ENCODE measurements around the gene BARX1.
"Not testable (repeated sequence)": the region's sequence is repeated elsewhere in the genome, so short reads cannot be mapped to it uniquely, and the experiment has no call there.

BARX1 gene

DNA sequence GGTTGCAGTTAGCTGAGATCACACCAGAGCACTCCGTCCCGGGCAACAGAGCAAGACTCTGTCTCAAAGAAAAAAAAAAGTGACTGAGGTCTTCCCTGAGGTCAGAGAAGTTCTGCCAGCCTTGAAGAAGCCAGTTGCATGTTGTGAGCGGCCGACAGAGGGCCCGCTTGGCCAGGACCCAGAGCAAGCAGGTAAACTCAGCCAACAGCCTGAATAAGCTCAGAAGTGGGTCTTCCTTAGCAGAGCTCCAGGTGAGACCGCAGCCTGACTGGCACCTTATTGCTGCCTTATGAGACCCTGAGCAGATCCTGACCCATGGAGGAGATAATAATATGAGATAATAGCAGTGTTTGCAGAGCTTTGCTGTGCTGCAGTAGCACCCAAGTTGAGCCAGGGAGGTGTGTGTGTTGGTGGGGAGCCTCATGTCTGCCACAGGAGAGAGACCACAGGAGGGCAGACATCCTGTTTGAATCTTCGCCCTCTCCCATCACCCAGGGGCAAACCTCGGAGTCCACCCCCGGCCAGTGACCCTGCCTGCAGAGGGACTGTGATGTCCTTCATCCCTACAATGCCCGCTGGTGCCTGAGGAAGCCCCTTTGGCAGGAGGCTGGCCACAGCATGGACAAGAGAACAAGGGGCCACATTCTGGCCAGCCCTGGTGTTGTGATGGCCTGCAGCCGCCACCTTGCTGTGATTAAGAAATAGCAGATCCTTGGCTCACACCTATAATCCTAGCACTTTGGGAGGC, 10.8 kb upstream of the BARX1 start:
- DNase-seq, result no peak

DNA sequence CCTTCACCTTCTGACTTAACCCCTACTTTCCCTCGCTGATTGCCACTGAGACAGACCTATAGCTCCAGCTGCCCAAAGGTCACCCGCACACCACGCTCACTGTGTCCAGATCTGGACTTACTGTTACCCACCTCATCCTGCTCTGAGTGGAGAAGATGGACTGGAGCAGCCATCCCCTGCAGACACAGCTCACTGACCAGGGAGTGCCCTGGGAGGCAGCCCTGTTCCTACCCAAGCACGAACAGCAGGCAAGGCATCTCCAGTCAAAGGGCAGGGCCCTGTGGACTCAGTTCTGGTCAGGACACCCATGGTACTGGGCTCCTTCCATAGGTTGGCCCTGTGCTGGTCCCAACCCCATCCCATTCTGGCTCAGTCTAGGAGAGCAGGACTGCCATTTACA, 9.5 kb upstream of the BARX1 start:
- no peak for DNase-seq

DNA sequence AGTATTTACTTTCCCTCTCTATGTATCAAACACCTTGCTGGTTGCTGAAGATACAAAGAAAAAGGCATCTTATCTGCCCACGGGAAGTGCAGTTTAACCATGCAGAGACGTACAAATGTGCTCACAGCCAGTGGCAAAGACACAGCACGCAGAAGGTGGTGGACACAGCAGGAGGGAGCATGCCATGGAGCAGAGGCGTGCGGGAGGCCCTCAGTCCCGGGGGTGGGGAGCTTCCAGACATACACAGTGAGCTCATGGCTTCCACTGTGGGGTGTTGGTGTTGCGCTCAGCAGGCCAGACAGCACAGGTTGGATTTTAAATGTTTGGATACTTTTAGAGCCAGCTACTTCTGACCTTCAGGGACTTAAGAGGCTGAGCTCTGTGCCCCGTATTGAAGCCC, 8.8 kb upstream of the BARX1 start:
- DNase-seq, result no peak

DNA sequence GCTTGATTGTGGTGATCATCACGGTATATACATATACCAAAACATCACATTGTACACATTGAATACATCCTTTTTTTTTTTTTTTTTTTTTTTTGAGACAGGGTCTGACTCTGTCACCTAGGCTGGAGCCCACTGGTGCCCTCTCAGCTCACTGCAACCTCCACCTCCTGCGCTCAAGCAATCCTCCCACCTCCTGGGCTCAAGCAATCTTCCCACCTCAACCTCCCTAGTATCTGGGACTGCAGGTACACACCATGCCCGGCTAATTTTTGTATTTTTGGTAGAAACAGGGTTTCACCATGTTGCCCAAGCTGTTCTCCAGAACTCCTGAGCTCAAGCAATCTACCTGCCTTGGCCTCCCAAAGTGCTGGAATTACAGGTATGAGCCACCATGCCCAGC, 8.3 kb upstream of the BARX1 start:
- DNase-seq, result not testable (repeated sequence)

DNA sequence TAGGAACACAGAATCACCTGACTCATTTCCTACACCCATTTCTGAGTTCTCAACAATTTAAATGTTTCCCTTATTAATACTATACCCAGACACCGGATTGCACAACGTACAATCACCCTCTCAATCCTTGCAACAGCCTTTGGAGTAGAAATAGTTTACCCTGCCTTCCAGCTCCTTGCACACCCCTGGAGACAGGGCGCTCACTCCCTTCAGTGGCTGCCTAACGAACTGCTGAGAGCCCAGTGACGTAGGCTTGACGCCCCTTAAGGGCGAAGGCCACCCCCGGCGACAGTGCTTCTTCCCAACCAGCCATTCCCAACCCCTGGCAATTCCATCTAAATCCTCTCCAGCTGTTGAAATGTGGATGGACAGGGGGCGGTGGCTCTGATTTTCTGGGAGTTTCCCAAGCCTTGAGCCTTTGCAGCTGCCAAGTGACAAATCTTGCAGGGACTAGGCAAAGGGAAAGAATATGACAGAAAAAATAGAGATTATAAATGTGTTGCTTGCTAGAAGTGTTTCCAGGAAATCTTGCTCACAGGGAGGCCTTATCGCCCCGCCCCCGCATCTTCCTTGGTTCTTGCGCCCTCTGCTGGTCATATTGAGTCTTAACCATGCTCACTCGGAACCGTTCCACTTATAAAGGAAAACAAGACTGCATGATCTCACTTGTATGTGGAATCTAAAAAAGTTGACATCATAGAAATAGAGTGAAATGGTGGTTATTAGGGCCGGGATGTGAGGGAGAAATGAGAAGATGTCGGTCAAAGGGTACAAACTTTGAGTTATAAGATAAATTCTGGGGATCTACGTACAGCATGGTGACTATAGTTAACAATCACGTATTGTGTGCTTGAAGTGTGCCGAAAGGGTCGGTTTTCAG, 7.6 kb upstream of the BARX1 start:
- DNase-seq, result peak; percentile 81

DNA sequence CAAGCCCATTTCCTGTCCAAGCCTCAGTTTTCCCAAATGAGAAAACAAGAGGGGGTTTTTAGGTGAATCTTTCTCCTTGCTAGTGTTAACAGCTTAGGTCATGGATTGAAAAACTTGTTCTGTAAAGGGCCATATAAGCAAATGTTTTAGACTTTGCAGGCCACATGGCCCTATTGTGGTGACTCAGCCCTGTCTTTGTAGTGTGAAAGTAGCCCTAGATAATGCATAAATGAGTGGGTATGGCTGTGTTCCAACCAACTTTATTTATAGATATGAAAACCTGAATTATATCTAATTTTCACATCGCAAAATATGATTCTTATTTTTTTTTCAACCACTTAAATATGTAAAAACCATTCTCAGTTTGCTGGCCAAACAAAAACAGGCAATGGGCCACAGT, 6.9 kb upstream of the BARX1 start:
- no peak for DNase-seq

DNA sequence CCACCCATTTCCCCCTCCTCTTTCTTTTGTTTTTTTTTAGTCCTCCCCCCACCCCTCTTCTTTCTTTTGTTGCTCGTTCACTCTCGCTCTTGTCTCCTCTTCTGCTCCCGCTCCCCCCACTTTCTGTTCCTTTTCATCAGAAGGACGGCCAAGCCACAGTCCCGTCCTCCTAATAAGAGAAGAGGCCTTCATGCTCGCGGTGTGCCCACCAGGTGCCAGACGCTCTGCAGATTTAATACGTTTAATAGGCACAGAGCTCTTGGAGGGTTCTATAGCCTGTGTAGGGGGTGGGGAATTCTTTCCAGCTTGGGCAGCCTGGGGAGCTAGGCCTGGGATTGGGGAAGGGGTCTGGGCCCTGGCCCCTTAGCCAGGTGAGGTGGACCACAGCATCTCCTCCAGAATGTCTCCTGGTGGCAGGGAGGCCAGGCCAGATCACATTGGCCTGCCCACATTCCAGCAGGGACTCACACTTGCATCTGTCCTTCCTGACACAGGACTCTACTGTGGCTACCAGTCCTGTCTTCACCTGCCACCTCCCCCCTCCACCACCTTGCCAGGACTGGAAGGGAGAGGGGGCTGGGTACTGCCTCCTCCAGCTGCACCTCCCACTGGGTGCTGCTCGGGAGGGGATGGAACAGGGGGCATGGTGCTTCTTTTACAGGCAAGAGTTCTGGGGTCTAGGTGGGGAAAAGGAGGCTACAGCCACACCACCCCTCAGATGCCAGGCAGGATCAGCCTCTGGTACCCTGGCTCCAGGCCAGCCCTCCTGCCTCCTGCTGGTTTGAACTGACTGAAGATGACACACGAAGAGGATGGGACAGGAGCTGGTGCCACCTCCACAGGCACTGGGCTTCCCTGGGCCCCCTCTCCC, 6.1 kb upstream of the BARX1 start:
- no peak for DNase-seq

DNA sequence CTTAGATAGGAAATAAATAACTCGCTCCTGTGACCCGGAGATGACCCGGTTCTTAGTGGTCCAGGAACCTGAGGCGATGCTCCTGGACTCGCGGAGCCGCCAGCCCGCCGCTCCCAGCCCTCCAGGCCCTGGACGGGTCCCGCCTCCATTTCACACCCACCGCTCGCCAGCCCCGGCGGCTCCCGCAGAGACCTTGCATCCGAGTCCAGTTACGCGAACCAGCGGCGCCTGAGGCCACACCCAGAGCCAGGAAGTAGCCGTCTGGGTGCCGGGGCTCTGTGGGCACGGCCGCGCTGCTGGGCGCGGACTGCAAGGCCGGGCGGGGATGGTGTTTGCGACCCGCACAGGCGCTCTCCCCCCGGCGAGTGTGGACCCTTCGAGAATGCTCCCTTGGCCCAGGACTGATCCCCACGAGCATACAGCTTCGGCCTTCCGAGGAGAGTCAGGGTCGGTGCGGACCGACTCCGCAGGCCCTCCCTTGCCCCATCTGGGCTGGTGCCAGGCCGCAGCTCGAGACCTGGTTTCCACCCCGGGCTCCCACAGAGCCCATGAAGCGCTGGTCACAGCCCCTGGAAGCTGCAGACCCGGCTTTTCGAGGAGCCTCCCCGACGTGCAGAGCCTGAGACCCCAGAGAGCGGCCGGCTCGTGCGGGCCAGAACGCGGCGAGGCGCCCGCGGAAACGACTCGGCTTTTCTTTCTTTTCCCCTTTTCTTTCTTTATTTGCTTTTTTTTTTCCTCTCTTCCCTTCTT, 5.2 kb upstream of the BARX1 start:
- no peak for DNase-seq

DNA sequence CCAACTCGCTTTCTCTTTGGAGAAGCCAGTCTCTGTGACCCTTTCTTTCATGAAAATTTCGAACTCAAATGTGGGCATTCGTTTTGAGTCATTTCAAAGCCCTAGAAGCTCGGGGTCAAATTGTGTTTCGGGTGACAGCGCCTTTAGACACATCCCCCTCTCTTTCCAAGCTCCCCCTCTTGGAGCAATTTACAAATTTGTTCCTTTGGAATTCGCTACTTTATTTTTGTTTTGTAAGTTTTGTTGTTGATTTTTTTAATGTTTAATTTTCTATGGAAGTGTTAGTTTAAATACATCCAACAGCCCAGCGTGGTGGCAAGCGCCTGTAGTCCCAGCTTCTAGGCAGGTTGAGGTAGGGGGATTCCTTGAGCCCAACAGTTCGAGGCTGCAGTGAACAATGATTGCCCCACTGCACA, 4.6 kb upstream of the BARX1 start:
- no peak for DNase-seq

DNA sequence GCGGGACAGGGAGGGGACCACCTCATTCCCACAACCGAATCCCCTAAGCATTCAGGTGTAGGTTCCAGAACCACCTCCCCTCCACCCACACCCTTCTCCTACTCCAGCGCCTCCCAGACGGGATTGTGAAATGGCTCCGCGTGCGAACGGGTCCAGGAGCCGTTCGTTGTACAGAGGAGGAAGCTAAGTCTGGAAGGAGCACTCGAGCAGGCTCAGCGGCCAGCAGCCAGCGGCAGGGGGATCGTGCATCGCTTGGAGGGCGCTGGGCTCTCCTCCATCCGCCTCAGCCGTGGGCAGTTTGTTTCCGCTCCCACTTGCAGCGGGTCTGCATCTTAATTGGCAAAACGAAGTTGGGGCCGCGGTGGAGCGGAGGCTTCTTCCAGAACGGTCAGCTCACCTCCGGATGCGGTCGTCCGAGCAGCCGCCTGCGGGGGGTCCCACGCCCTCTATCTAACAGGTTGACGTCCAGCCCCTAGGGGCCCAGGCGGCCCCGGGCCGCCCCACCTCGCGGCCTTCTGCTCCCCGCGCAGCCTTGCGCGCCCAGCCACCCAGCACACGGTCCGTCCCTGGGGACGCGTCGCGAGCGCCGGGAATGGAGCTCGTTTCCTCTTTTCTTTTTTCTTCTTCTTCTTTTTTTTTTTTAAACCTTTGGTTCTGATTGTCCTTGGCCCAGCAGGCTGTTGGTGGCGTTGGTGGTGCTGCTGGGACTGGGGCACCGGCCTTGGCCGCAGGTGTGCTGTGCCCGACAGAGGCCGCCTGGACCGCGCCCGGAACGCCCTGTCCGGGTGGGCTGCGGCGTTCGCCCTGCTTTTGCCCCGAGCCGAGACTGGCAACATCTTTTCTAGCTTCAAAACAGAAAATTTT, 3.9 kb upstream of the BARX1 start:
- no peak for DNase-seq

DNA sequence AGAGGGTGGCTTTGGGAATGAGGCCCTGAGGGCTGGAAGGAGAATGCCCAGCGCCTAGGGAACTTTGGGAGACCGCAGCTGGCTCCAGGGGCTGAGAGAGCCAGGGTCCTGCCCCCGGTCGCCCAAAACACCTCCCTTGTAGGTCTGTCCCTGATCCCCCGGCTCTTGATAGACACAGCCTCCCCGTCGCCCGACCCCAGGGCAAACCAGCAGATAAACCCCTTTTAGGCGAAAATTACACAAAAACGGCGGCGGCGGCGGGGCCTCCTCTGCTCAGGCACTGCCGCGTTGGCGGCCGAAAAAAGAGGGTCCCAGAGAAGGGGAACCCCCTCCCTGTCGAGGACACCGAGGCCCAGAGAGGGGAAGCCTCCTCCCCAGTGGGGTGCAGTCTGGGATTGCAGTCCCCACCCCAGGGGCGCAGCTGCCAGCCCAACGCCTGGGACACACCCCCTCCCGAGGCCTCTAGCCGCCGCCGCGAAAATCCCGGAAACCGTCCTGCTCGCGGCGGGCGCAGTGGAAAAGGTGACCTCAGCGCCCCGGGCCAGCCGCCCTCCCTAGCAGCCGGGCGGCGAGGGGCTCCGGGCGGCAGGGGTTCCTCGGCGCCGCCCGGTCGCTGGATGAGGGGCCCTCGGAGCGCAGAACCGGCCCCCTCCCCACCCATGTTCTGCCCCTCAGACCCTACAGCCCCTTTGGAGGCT, 3.1 kb upstream of the BARX1 start:
- DNase-seq, result no peak

DNA sequence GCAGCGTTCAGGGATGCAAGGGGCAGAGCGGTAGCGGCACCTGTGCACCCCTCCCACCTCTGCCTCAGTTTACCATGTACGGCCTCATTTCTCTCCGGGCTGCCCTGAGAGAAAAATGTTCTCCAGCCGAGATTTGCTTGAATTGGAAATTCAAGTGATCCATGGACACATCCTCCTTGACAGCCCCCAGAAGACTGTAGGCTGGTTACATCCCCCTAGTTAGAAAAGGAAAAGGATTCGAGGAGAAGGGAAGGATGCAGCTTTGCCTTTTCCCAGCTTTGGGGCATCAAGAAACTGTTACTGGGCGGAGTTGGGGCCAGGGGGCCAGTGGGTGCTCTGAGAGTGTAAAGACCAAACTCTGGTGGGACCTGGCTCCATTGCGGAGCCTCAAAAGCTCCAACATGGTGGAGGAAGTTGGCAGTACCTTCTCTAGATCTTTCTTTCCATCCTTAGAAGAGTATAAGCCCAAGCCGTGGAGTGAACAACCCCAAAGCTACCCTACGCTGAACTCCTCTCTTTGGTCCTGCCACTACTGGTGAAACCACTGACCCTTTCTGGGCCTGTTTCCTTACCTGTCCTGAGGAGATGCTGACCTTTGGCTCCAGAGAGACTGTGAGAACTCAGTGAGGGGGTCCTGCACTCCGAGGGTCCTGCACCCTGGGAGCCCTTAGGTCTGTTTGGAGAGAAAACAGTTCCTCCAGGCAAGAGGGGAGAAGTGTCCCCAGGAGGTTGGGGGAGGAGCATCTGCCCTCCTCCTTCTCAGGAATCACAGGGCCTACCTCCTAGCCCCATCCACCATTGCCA, 1.0 kb upstream of the BARX1 start:
- no peak for DNase-seq

DNA sequence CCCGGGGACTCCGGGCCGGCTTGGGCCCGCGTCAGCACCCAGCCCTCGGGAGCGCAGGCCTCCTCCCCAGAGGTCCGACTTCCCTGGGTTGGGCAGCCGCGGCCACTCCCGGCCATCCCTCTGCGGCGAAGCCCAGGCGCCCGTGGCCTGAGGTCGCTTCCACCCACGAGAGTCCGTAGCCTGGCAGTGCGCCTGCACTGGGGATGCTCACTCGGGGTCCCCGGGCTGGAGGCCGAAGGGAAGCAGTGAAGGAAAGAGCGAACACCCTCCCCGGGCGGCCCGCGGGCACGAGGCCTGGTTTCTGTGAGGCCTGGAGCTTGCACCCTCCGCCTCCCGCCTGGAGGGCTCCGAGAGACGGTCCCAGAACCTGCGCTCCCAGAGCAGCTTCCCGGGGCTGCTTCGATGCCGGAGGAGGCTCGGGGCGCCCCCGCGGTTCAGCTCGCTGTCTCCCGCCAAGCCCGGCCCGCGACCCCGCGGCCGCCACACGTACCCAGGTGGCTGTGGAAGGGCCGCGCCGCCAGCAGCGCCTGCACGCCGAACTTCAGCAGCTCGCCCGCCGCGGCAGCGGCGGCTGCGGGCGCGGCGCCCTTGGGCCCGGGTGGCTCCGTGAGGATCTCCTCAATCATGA, 607 bp downstream of the BARX1 start:
- no peak for DNase-seq

DNA sequence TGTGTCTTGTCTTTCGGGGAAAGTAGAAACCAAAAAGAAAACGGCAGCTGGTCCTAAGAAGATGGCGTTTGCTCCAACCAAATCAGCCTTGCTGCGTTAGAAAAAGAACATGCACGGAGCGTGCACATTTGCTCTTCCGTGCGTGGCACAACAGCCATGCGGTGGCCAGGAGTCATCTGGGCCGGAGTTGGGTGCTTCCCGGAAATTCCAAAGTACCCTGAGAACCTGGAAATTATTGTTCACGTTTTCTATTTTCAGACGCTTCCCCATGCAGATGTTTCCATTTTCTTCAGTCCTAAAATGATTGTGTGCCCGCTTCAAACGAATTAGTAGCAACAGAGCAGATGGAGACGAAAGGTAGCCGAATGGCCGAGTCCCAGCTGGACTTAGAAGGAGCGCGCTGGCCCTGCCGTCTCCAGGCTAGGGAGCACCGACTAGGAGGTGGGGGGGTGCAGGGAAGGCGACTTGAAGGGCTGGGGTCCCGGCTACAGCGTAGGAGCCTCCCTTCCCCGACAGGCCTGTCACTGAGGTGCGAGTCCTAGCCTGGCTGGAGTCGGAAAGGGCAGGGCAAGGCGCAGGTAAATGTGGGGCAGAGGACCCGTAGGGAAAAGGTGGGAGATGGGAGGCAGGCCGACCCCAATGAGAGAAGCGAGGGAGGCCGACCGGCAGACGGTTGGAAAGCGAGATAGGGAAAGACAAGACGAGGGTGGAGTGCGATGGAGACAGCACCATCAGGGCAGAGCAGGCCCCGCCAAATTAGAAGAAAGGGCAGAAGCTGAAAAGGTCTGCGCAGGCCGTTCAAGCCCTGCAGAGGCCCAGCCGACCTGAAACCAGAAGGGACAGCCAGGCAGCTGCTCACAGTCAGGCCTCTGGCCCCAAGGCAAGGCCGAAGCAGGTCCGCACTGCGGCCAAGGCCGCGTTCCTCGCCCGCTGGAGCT, 1.4 kb downstream of the BARX1 start:
- DNase-seq, result no peak

DNA sequence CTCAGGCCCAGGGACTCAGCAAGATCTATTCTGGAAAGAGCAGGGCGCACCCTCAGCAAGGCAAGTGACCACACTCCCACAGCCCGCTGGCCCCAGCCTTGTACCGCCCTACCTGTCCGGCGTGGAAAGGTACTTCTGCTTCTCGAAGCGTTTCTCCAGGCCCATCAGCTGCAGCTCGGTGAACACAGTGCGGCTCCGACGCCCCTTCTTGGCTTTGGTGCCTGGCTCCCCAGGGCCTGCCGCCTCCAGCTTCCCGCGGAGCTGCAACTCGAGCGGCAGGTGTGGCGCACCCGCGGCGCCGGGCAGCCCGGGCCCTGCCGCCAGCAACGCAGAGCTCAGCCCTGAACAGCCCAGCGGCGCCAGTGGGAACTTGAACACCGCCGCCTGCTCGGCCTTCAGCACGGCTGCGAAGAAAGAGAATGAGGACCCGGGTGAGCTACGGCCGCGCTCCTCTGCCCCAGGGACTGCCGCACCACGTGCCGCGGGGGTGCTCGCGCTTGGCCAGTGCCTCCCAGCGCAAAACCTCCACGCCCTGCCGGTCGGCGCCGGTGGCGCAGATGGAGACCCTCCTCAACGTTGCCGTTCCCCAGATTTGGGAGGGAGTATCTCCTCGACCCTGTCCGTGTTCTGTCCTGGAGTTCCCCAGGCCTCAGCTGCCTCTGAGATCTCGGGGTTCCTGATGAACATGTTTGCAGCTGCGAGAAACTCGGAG, 2.2 kb downstream of the BARX1 start:
- no peak for DNase-seq

DNA sequence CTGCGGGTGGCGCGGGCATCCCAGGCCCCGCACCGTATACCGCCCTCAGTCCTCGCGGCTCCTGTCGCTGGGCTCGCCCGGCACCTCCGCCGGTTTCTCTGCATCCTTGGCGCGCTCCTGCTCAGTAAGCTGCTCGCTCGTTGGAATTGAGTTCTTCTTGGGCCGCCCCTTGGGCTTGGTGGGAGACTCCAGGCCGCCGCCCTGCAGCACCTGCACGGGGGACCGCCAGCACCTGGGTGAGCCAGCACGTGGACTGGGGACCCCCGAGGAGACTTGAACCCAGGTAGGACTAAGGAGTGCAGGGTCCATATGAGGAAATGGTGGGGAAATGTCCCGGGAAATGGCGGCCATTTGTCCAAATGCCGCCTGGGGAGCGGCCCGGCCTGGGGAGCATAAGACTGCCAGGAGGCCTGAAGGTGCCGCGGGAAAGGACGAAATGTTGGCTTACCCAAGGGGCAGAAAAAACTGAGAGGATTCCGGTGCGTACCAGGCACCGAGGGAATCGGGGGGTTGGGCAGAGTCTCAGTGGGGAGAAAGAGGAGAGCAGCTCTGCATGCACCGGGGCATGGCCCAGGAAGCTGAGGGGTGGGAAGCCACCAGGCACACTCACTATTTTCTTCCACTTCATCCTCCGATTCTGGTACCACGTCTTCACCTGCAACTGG, 2.9 kb downstream of the BARX1 start:
- DNase-seq, result no peak

DNA sequence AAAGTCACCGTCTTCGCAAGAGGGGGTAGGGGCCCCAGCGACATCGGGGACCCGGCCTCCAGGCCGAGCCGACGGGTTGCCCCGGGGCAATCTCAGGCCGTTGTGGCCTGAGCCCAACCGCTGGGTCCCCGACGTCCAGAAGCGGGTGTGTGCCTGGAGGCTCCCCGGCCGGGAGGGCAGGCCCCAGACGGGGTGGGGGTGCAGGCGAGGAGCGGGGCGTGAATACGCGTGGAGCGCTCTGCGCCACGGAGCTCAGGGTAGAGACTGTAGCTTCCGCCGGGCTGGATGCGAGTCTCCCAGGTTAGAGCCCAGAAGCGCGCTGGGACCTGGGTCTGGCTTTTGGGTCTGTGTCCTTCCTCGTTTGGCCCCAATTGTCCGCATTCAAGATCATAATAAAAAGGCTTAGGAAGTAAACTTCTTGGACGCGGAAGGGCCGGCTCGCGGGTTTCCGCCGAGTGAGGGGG, 3.5 kb downstream of the BARX1 start:
- DNase-seq, result no peak
